ENCODE results near the gene ERG.

Gene ERG

GRCh38 chr21:38389896-38390295, 108.4 kb downstream of the ERG start:
- no peak for DNase-seq (ENCODE audit: low read depth in 2 of 2)

- DNase-seq (ENCODE audit: low read depth in 2 of 2): no peak
These were observed 109.0 kb downstream of the ERG start for GRCh38 chr21:38389354-38389676.

DNA sequence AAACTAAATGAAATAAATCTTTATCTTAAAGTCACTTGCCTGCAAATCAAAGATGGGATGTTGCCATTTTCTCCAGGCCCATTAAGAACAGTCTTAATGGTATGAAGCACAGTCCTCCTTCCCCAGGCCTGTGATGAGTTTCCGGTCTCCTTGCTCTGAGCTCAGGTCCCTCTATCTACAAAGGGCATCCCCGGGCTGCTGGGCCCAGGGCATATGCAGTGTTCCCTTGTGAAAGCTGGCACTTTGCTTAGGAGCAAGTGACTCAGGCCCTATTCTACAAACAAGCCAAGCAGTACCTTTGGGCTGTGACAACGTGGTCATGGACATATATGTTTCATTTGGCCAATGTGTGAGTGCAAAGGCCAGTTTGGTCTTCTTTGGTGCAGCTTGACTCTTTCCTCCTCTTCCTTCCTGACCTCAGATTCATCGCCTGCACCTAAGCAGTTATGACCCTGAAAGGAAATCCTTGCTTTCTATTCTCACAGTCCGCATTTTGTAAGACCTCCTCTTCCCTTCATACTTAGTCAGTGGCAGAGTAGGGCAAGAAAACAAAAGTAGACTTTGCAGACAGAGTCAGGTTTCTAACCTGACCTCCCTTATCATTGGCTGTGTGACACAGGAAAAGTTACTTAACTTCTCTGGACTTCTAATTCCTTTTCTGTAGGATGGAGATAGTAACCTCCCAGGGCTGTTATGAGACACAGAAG, 109.5 kb downstream of the ERG start:
- no peak for DNase-seq (ENCODE audit: low read depth in 2 of 2)

DNA sequence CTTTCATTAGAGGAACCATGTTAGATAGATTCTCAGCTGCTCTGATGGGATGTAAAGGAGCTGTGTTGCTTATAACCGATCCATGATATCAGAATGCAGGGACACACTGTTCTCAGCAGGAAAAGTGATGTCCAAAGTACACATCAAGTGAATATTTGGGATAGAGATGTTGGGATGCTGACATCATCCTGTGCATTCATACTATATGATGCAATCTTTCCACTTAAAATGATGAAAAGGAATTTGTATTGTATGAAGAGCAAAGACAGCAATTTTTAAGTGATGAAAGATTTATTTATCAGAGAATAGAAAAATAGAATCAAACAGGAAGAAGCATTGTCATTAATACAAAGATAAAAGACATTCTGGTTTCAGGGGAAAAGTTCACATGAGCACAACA, 110.1 kb downstream of the ERG start:
- no peak for DNase-seq (ENCODE audit: low read depth in 2 of 2)

DNA sequence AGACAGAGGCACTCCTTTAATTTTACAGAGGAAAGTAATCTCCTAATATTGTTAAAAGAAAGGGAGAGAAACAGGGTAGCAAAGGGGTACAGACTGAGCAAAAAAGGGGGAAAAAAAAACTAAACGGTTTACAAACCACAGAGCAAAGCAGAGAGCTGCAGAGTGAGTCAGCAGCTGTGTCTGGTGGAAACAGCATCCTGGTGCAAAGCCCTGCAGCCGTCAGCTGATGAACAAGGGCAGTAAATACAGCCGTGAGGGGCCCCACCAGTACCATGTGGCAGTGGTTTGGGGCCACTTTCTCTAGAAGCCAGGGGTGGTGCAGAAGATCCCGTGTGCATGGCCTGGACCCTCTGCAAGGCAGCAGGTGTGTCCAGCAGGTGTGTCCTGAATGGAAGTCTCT, 111.3 kb downstream of the ERG start:
- DNase-seq (ENCODE audit: low read depth in 2 of 2): no peak

DNA sequence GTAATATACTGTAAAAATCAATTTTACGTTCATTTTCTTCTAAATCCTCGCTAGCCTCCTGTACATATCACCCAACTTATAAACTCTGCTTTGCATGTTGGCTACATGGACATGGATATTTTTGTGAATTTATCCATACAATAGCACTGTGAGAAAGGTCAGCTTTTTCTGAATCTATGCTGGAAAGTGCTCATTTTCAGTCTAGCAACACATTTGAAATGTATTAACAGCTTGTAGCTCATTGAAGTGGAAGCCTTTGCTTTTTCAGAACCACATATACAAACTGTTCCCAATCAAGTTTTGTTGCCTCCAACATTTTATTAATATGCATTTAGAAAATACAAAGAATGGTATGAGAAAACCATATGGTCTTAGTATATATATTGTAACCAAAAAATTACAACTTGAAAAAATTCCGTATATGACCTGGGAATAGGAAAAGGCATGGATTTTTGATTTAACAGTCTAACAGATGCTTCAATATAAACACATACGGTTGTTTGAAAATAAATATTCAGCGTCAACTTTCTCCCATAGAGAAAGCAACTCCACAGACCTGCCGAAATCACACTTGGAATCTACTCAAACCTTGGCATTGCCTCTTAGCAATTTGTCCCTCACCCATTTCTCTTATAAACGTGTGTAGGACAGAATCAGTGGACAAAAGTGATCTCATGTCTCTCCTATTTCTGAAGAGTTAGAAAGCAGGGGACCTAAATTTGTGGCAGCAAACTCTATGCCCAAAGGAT, 112.7 kb downstream of the ERG start:
- no peak for DNase-seq (ENCODE audit: low read depth in 2 of 2)

DNA sequence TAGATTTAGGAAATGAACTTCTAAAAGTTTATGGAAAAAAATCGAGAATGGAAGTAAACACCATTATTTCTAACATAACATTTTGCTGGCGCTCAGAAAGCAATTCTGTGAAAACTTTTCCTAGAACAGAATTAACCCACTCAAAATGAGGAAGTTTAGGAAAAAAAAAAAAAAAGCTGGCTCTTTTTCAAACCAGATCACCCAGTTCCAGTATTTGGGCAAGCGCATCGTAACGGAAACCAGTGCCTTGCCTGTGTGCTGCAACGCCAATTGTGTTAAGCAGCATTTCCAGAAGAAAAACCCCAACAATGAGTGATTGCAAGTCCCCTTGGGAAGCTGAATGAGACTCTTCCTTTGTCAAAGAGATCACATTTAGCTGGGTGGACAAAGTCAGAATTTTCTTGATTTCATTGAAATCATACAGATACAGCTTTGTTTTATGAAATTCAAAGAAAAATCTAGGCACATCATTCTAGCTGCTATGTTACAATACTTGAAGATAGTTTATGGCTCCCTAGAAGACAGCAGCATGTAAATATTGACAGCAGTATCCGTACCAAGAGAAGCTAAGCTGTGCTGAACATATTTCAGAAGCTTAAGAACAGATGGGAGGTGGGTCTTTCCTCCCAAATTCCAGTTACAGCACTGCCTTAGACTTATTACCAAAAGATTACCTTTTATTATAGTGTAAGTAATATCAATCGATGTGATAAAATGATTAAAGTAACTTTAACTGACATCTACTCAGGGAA, 113.4 kb downstream of the ERG start:
- DNase-seq (ENCODE audit: low read depth in 2 of 2): no peak

- DNase-seq (ENCODE audit: low read depth in 2 of 2): no peak
These were observed 114.1 kb downstream of the ERG start for GRCh38 chr21:38384238-38384560.

GRCh38 chr21:38383411-38384237, 114.7 kb downstream of the ERG start:
- DNase-seq (ENCODE audit: low read depth in 2 of 2): no peak

GRCh38 chr21:38380481-38381137, 117.7 kb downstream of the ERG start:
- no peak for DNase-seq (ENCODE audit: low read depth in 2 of 2)

GRCh38 chr21:38379147-38379546, 119.1 kb downstream of the ERG start:
- DNase-seq (ENCODE audit: low read depth in 2 of 2): no peak

DNA sequence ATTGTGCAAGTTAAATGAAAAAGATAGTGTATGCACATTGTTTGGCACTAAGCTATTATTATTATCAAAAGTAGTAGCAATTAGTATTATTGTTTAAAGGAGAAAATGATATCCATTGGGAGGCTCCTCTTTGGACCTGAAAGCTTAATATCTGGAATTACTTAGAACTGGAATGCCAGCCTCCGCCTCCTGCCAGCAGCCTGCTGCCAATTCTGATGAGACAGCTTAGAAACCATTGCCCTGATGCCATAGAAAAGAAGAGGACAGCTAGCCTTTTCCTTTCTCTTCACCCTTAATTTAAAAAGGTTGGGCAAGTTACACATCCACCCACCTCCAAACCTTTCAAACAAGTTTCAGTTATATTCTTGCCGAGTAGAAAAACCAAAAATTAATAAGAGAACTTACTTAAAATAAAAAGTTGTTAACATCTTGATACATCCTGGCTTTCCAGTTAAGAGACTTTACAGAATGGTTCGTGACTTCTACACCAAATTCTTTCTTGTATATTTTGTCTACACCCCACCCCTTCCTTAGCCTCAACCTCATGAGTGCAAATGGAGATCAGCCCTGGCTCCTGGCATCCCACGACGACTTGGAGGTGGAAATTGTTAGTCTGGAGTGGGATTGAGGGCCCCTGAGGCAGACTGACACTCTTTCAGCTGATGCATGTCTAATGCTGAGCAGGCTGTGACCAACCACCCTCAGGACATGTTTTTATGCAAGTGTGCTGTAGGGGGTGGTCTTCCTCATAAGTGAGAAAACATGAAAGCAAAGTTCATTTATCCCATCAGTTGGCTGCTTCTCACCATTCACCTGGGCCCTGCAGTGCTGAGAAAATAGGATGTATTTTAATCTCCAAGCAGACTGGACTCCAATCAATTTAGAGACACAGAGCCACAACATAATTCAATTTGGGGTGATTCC, 120.8 kb downstream of the ERG start:
- DNase-seq (ENCODE audit: low read depth in 2 of 2): no peak

DNA sequence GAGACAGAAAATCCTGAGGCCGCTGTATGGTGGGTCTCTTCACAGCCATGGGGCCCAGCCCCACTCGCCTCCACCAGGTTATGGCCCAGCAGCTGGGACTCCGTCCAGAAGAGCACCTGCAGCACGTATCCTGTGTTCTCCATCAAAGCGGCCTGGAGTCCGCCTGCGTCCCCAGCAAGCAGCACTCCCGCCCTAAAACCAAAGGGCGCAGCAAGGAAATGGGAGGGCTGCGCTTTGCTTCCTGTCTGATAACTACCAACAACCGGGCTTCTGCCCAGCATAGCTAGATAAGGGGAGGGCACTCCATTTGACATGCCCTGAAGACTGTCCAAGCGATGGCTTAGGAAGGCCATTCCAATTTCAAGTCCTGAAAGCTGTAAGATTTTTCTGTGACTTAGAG, 121.6 kb downstream of the ERG start:
- DNase-seq (ENCODE audit: low read depth in 2 of 2): no peak

DNA sequence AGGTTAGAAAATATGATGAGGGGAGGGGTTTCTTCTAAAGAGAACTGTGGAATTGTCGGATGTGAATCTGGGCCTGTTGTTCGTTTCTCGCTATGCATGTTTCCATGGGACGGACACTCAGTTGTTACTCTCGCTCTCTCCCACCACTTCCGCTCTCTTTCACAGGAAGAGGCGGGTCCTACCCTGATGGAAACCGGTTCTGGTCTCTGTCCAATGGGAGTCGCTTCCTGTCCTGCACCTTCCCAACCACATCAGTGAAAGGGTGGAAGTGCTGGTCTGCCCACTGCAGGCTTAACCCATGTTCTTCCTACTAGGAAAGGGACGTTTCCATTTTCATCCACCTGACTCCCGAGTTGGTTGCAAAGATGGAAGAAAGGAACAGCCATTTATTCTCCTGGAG, 122.0 kb downstream of the ERG start:
- DNase-seq (ENCODE audit: low read depth in 2 of 2): no peak

GRCh38 chr21:38367646-38368045, 130.6 kb downstream of the ERG start:
- DNase-seq (ENCODE audit: low read depth in 2 of 2): no peak

GRCh38 chr21:38365521-38365920, 132.8 kb downstream of the ERG start:
- DNase-seq (ENCODE audit: low read depth in 2 of 2): no peak

DNA sequence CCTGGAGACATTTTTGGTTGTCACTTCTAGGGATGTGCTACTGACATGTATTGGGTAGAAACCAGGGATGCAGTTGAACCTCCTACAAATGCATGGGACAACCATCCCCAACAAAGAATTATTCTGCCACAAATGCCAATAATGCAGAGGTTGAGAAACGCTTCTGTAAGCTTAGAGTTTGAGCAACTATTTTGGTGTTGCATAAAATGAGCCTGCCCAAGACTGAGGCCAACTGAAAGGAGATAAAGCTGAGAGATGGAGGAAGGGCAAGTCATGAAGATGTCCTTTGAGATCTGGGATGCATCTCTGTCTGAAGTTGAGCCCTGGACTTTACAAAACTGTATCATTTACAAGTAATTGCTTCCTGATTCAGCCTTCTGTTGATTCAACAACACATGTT, 134.6 kb downstream of the ERG start:
- DNase-seq (ENCODE audit: low read depth in 2 of 2): no peak

- DNase-seq (ENCODE audit: low read depth in 2 of 2): no peak
These were observed 137.0 kb downstream of the ERG start for GRCh38 chr21:38361324-38361723.

GRCh38 chr21:38359835-38360234, 138.4 kb downstream of the ERG start:
- no peak for DNase-seq (ENCODE audit: low read depth in 2 of 2)

DNA sequence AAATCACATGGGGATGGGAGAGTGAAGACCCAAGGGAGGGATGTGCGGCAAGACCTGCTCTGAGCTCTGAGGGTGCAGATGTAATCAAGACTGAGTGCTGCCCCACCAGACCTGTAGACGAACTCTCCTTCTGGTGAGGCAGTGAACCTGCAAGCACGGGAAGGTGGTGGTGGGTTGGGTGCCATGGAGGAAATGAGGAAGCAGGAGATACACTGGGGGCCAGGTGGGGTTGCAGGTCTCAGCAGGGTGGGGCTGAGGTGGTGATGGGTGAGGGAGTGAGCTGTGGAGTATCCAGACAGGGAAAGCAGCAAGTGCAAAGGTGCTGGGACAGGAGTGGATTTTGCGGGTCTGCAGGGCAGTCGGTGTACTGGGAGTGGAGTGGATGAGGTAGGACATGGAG, 139.2 kb downstream of the ERG start:
- DNase-seq (ENCODE audit: low read depth in 2 of 2): no peak

- no peak for DNase-seq (ENCODE audit: low read depth in 2 of 2)
These were observed 139.6 kb downstream of the ERG start for GRCh38 chr21:38358666-38359065.
